Vagina (tissue), 2 donors: Measurements from ENCODE around the gene MAML1. TPM values are rescaled to one million over a fixed set of nuclear protein-coding genes. Genes with fewer than 3 reads are reported as not detected.

Experiments
- DNase-seq, 2 donors: peaks; one replicate each; pipeline ENCODE4 v3.0.0-alpha.2; 2017; ENCODE audit errors: extremely low spot score in 2 of 2
- H3K27ac ChIP-seq: fragments of 200-600 bp; sonication (generic); one replicate; pipeline ENCODE4 v1.5.1; 2019
- H3K27me3 ChIP-seq: fragments of 200-600 bp; sonication (generic); one replicate; pipeline ENCODE4 v1.5.1; 2019
- H3K36me3 ChIP-seq, 2 donors: fragments of 200-600 bp; sonication (generic); one replicate each; pipeline ENCODE4 v1.5.1; 2017 to 2019
- H3K4me1 ChIP-seq: fragments of 200-600 bp; sonication (generic); one replicate; pipeline ENCODE4 v1.5.1; 2019
- H3K4me3 ChIP-seq, 2 donors: fragments of 200-600 bp; sonication (generic); 1 replicate in 1 of 2; 2 replicates in 1 of 2; pipeline ENCODE4 v1.5.1; 2016 to 2019
- H3K9me3 ChIP-seq: fragments of 200-600 bp; sonication (generic); one replicate; pipeline ENCODE4 v1.5.1; 2019
- CTCF ChIP-seq, 3 experiments: fragments of 450-650 bp in 2 of 3; fragments of 200-600 bp in 1 of 3; sonication (generic) in 1 of 3; IDR thresholded peaks; one replicate each; pipeline ENCODE4 v1.5.1; 2017 to 2019; ENCODE audit warnings: antibody characterized with exemption in 3 of 3, mild to moderate bottlenecking in 2 of 3, moderate library complexity in 2 of 3
- POLR2A ChIP-seq, 2 donors: fragments of 450-650 bp; IDR thresholded peaks; one replicate each; pipeline ENCODE4 v1.6.1; 2017; ENCODE audit warnings: antibody characterized with exemption in 2 of 2, mild to moderate bottlenecking in 2 of 2, moderate library complexity in 2 of 2
- POLR2AphosphoS5 ChIP-seq, 2 donors: sonication (generic); formaldehyde crosslinking; IDR thresholded peaks; one replicate each; pipeline ENCODE4 v1.9.0; 2017; ENCODE audit warnings: antibody characterized with exemption in 2 of 2, mild to moderate bottlenecking in 2 of 2, low read depth in 1 of 2; ENCODE audit not compliant: insufficient read depth in 1 of 2
- intact Hi-C: fragments of 100-400 bp; cut with DNase I; formaldehyde crosslinking; loops from one replicate; pipeline ENCODE4 v1.15.1; 2023
- total RNA-seq: library from RNA; depleted of rRNA; stranded (reverse); fragments of >200 nt; gene quantifications from one replicate; pipeline ENCODE4 v1.2.3, GENCODE V29; 2016

MAML1 gene
- total RNA-seq, 1 donor from 2014 or later, result 25.3 TPM

GRCh38 chr5:179812997-179813607 is 80.5 kb downstream of the MAML1 start:
- H3K27me3 ChIP-seq, result no peaks in the 10 kb centered on the region
- TF ChIP-seq POLR2A (IDR thresholded peaks at IDR 0.05) (no peak), POLR2AphosphoS5 (IDR thresholded peaks at IDR 0.05; ENCODE audit: insufficient read depth in 1 of 2, low read depth in 1 of 2) (no peak), CTCF (IDR thresholded peaks at IDR 0.05) (no peak)
- H3K36me3 ChIP-seq, result no peaks in the 10 kb centered on the region
- H3K4me3 ChIP-seq, result no peak overlapping the region
- peaks cover 22% of the 10 kb centered on the region for H3K4me1 ChIP-seq
- no peak overlapping the region for H3K27ac ChIP-seq
- H3K9me3 ChIP-seq, result no peaks in the 10 kb centered on the region
- DNase-seq, result no peak
- intact Hi-C loops, result no loop called here

- no peak overlapping the region for H3K4me3 ChIP-seq
- H3K27ac ChIP-seq, result no peak overlapping the region
- H3K36me3 ChIP-seq, result no peaks in the 10 kb centered on the region
- no peak for DNase-seq
- no peaks in the 10 kb centered on the region for H3K9me3 ChIP-seq
- intact Hi-C loops, result no loop called here
- peaks cover 26% of the 10 kb centered on the region for H3K4me1 ChIP-seq
- TF ChIP-seq POLR2AphosphoS5 (IDR thresholded peaks at IDR 0.05; ENCODE audit: insufficient read depth in 1 of 2, low read depth in 1 of 2), result no peak
- no peak for TF ChIP-seq CTCF (IDR thresholded peaks at IDR 0.05)
- TF ChIP-seq POLR2A (IDR thresholded peaks at IDR 0.05), result no peak
- H3K27me3 ChIP-seq, result no peaks in the 10 kb centered on the region
Observed at GRCh38 chr5:179814090-179814489, 81.5 kb downstream of the MAML1 start.

- no peak for DNase-seq
- H3K36me3 ChIP-seq, result no peaks in the 10 kb centered on the region
- H3K9me3 ChIP-seq, result no peaks in the 10 kb centered on the region
- H3K4me1 ChIP-seq, result peaks cover 39% of the 10 kb centered on the region
- intact Hi-C loops, result no loop called here
- TF ChIP-seq POLR2AphosphoS5 (IDR thresholded peaks at IDR 0.05; ENCODE audit: insufficient read depth in 1 of 2, low read depth in 1 of 2), result no peak
- H3K27me3 ChIP-seq, result no peaks in the 10 kb centered on the region
- no peak overlapping the region for H3K4me3 ChIP-seq
- peak overlapping the region; percentile 99 for H3K27ac ChIP-seq
Observed at GRCh38 chr5:179815491-179816249, 83.0 kb downstream of the MAML1 start.

- H3K27ac ChIP-seq, result peak overlapping the region; percentile 99
Observed at GRCh38 chr5:179816401-179816795, 83.8 kb downstream of the MAML1 start.

More at GRCh38 chr5:179816401-179816795, 83.8 kb downstream of the MAML1 start:
- peak overlapping the region; percentile 50 to 58 for H3K4me3 ChIP-seq
- peaks cover 39% of the 10 kb centered on the region for H3K4me1 ChIP-seq
- no peaks in the 10 kb centered on the region for H3K27me3 ChIP-seq
- H3K9me3 ChIP-seq, result no peaks in the 10 kb centered on the region
- no peak for DNase-seq
- TF ChIP-seq POLR2A (IDR thresholded peaks at IDR 0.05) (no peak), CTCF (IDR thresholded peaks at IDR 0.05) (no peak), POLR2AphosphoS5 (IDR thresholded peaks at IDR 0.05; ENCODE audit: insufficient read depth in 1 of 2, low read depth in 1 of 2) (no peak)
- H3K36me3 ChIP-seq, result no peaks in the 10 kb centered on the region
- intact Hi-C loops, result no loop called here
